Right cardiac atrium (tissue), 5 donors: ENCODE results near the gene GNB3. TPM values are rescaled to one million over a fixed set of nuclear protein-coding genes. Genes with fewer than 3 reads are reported as not detected.

ENCODE experiments used
- ATAC-seq, 2 donors: fragments of 200-7000 bp; cut with Tn5 transposase; one replicate each; pipeline versions ENCODE4 v1.8.0 to v1.9.1; 2020; ENCODE audit warnings: moderate library complexity in 2 of 2, mild to moderate bottlenecking in 1 of 2
- DNase-seq, 3 donors: peaks; one replicate each; pipeline ENCODE4 v3.0.0-alpha.2; 2020
- H3K27ac ChIP-seq: one replicate; pipeline ENCODE4 v1.5.1; 2013; ENCODE audit warnings: mild to moderate bottlenecking, low read length, control low read depth, moderate library complexity
- H3K27me3 ChIP-seq: one replicate; pipeline ENCODE4 v1.6.1; 2013; ENCODE audit not compliant: control insufficient read depth, insufficient read depth
- H3K4me1 ChIP-seq: one replicate; pipeline ENCODE4 v1.6.1; 2013; ENCODE audit warnings: low read length; ENCODE audit not compliant: control insufficient read depth, insufficient read depth
- H3K4me3 ChIP-seq: one replicate; pipeline ENCODE4 v1.5.1; 2013; ENCODE audit warnings: low read length, control low read depth
- H3K9me3 ChIP-seq: one replicate; pipeline ENCODE4 v1.6.1; 2013; ENCODE audit warnings: low read length; ENCODE audit not compliant: control insufficient read depth
- WGBS: extraction: QIAGEN DNeasy Blood & Tissue Kit; methylation state at CpG from one replicate; pipeline ENCODE4 v1.1.7; 2013; 5-methylcytosine and 5-hydroxymethylcytosine counted together
- intact Hi-C, 4 donors: fragments of 100-400 bp; cut with DNase I; formaldehyde crosslinking; loops; one replicate each; pipeline versions ENCODE4 v1.11.0 to v1.14.0; 2022 to 2023
- polyA plus RNA-seq: library from polyadenylated mRNA; stranded (reverse); fragments of 200-250 nt; gene quantifications from one replicate; pipeline ENCODE4 v1.2.3, GENCODE V29; 2013
- total RNA-seq, 4 donors: library from RNA; stranded (reverse); fragmentation: NEBNext Ultra II Directional; extraction: Animal tissue kit (Norgen Biotek cat#: 25700); gene quantifications; one replicate each; pipeline ENCODE4 v1.2.1, GENCODE V29; 2021
- donor health status: healthy with polysubstance abuse.
- donor health status: DM: no; HTN: yes; CAD: no.
- donor health status: DM: no; HTN: no; CAD: no.
- donor health status: DM: no; HTN: yes; CAD: no; lungs with severe emphysema.
- donor health status: DM: yes; HTN: yes; CAD: no.

GNB3 gene
- total and polyA plus RNA-seq, 5 donors = 2.9 to 7.8 (median 3.8) TPM

- H3K27me3 ChIP-seq = no peaks in the 10 kb centered on the region
- H3K27ac ChIP-seq = peak overlapping the region; percentile 48
- H3K4me3 ChIP-seq = peak overlapping the region; percentile 75
- no peaks in the 10 kb centered on the region for H3K9me3 ChIP-seq
- DNase-seq = peak in 1 of 3 donors; percentile 77
- 44% methylated on average over 19 of the region's 19 CpGs for WGBS
- intact Hi-C loops = loop anchor here (5.0 to 10.0 kb wide), 4 partner anchors 75 to 215 kb away; partner anchors contain the start of gene MLF2 (in 3 of the 4)
- ATAC-seq = peak; percentile 2
- H3K4me1 ChIP-seq = peaks cover 2% of the 10 kb centered on the region
These were observed 11.0 kb upstream of the GNB3 start for GRCh38 chr12:6829536-6830220.

DNA sequence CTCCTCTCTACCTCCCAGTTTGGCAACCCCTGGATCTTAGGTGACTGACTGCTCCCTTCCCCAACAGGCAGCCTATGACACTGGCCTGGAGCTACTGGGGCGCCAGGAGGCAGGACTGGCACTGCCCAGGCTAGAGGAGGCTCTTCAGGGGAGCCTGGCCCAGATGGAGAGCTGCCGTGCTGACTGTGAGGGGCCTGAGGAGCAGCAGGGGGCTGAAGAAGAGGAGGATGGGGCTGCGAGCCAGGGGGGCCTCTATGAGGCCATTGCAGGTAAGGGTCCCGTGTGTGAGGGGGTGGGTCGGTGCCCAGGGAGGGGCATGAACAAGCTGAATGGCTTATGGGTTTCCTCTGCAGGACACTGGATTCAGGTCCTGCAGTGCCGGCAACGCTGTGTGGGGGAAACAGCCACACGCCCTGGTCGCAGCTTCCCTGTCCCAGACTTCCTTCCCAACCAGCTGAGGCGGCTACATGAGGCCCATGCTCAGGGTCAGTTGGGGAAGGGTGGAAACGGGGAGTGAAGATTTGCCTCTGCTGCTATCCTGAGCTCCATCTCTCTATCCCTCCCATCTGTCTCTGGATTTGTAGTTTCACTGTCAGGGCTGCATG lies 10.3 kb upstream of the GNB3 start:
- H3K4me1 ChIP-seq = peaks cover 2% of the 10 kb centered on the region
- ATAC-seq = no peak
- no peak overlapping the region for H3K27ac ChIP-seq
- H3K4me3 ChIP-seq = no peak overlapping the region
- 78% methylated on average over 11 of the region's 11 CpGs for WGBS
- DNase-seq = no peak
- H3K9me3 ChIP-seq = no peaks in the 10 kb centered on the region
- no peaks in the 10 kb centered on the region for H3K27me3 ChIP-seq
- intact Hi-C loops = no loop called here

GRCh38 chr12:6830999-6831398 lies 9.7 kb upstream of the GNB3 start:
- Histone ChIP-seq H3K4me3 (no peak overlapping the region), H3K27ac (no peak overlapping the region), H3K4me1 (peaks cover 2% of the 10 kb centered on the region), H3K9me3 (no peaks in the 10 kb centered on the region), H3K27me3 (no peaks in the 10 kb centered on the region)
- intact Hi-C loops = no loop called here
- WGBS = 87% methylated on average over 6 of the region's 6 CpGs
- no peak for DNase-seq
- no peak for ATAC-seq

DNA sequence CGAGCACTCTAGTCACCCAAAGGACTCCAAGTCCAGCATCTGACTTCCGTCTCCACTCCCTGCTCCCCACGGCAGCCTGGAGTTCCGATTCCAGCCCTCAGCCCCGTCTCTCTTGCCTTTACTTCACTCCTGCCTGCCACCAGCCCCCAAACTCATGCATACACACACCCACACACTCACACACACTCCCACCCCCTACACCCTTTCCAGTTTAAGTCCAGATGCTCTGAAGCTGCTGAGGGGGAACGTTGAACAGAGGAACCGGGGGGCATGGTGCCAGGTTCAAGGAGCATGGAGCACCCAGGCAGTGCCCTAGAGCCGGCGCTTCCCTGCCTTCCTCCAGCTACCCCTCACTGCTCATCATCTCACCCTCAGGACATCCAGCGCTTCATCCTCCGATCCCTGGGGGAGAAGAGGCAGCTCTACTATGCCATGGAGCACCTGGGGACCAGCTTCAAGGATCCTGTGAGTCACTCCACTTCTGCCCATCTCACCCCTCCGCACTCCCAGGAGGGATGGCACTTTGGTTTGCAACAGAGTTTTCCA lies 9.2 kb upstream of the GNB3 start:
- Histone ChIP-seq H3K4me3 (no peak overlapping the region), H3K4me1 (peaks cover 2% of the 10 kb centered on the region), H3K27ac (no peak overlapping the region), H3K9me3 (no peaks in the 10 kb centered on the region), H3K27me3 (no peaks in the 10 kb centered on the region)
- 83% methylated on average over 12 of the region's 12 CpGs for WGBS
- intact Hi-C loops = no loop called here
- no peak for DNase-seq
- ATAC-seq = no peak

GRCh38 chr12:6832125-6832524 lies 8.6 kb upstream of the GNB3 start:
- 79% methylated on average over 4 of the region's 4 CpGs for WGBS
- Histone ChIP-seq H3K9me3 (no peaks in the 10 kb centered on the region), H3K4me1 (peaks cover 2% of the 10 kb centered on the region), H3K27ac (no peak overlapping the region), H3K27me3 (no peaks in the 10 kb centered on the region), H3K4me3 (no peak overlapping the region)
- ATAC-seq (no peak), DNase-seq (no peak)
- intact Hi-C loops = no loop called here

DNA sequence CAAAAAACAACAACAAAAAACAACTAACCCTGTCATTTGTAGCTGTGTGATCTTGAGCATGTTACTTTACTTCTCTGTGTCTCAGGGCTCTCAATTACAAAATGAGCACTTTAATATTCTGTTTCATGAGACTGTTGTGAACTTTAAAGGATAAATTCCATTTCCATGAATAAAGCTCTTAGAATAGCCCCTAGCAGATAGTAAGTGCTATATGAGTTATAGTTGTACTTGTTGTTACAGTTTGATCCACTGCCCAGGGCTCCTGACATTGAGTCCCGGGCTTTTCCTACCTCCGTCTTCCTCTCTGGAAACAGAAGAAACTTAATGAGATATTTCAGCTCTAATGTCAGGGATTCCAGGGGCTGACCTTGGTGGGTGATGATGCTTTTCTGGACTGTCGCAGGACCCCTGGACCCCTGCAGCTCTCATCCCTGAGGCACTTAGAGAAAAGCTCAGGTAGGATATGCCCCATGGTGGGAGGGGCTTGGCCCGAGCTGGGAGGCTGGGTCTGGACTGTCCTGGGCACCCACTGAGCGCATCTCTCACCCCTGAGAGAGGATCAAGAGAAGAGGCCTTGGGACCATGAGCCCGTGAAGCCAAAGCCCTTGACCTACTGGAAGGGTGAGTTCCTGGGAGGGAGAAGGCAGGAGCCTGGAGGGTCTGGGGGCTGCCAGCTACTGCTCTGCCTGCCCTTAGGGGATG lies 7.4 kb upstream of the GNB3 start:
- no peak for DNase-seq
- Histone ChIP-seq H3K27ac (peak overlapping the region; percentile 73), H3K9me3 (no peaks in the 10 kb centered on the region), H3K4me1 (no peaks in the 10 kb centered on the region), H3K4me3 (peak overlapping the region; percentile 2), H3K27me3 (no peaks in the 10 kb centered on the region)
- ATAC-seq = peak in 1 of 2 donors; percentile 6
- WGBS = 67% methylated on average over 6 of the region's 6 CpGs
- intact Hi-C loops = no loop called here

GRCh38 chr12:6834254-6834653 lies 6.5 kb upstream of the GNB3 start:
- Histone ChIP-seq H3K27me3 (no peaks in the 10 kb centered on the region), H3K4me1 (no peaks in the 10 kb centered on the region), H3K9me3 (no peaks in the 10 kb centered on the region), H3K27ac (no peak overlapping the region), H3K4me3 (peak overlapping the region; percentile 2)
- DNase-seq = no peak
- ATAC-seq = no peak
- intact Hi-C loops = no loop called here
- 73% methylated on average over 1 of the region's 1 CpG for WGBS

- H3K4me1 ChIP-seq = no peaks in the 10 kb centered on the region
- no peaks in the 10 kb centered on the region for H3K27me3 ChIP-seq
- intact Hi-C loops = no loop called here
- no peak for ATAC-seq
- no peak overlapping the region for H3K27ac ChIP-seq
- WGBS = 84% methylated on average over 5 of the region's 5 CpGs
- H3K9me3 ChIP-seq = no peaks in the 10 kb centered on the region
- DNase-seq = peak in 1 of 3 donors; percentile 29
- H3K4me3 ChIP-seq = no peak overlapping the region
These were observed 5.9 kb upstream of the GNB3 start for GRCh38 chr12:6834873-6835272.

- ATAC-seq (no peak), DNase-seq (peak in 1 of 3 donors; percentile 50)
- no peaks in the 10 kb centered on the region for H3K27me3 ChIP-seq
- H3K27ac ChIP-seq = no peak overlapping the region
- no peak overlapping the region for H3K4me3 ChIP-seq
- no peaks in the 10 kb centered on the region for H3K9me3 ChIP-seq
- intact Hi-C loops = no loop called here
- no peaks in the 10 kb centered on the region for H3K4me1 ChIP-seq
- WGBS = 88% methylated on average over 16 of the region's 16 CpGs
These were observed 3.9 kb upstream of the GNB3 start for GRCh38 chr12:6836851-6837250.

GRCh38 chr12:6837370-6838060 lies 3.2 kb upstream of the GNB3 start:
- intact Hi-C loops = no loop called here
- no peaks in the 10 kb centered on the region for H3K9me3 ChIP-seq
- no peaks in the 10 kb centered on the region for H3K27me3 ChIP-seq
- H3K4me3 ChIP-seq = no peak overlapping the region
- ATAC-seq = no peak
- no peaks in the 10 kb centered on the region for H3K4me1 ChIP-seq
- 92% methylated on average over 26 of the region's 26 CpGs for WGBS
- H3K27ac ChIP-seq = no peak overlapping the region
- peak in 1 of 3 donors; percentile 48 for DNase-seq
